Neuronal stem cell (in vitro differentiated cells): ENCODE data around the gene PTPRT.

Experiments used
- DNase-seq: peaks from one replicate; pipeline ENCODE4 v3.0.0-alpha.2; 2013; ENCODE audit warnings: low spot score
- H2AFZ ChIP-seq: one replicate; pipeline ENCODE4 v1.6.1; 2013; ENCODE audit warnings: mild to moderate bottlenecking, low read length, inconsistent platforms
- H2AK5ac ChIP-seq: 2 replicates; pipeline ENCODE4 v1.6.1; 2013; ENCODE audit warnings: low read depth, mild to moderate bottlenecking, inconsistent platforms, low read length, moderate library complexity, mixed read lengths
- H2BK120ac ChIP-seq: 2 replicates; pipeline ENCODE4 v1.6.1; 2013; ENCODE audit warnings: low read depth, mild to moderate bottlenecking, inconsistent platforms, low read length, moderate library complexity, mixed read lengths
- H2BK12ac ChIP-seq: one replicate; pipeline ENCODE4 v1.6.1; 2013; ENCODE audit warnings: low read length, inconsistent platforms
- H2BK15ac ChIP-seq: 2 replicates; pipeline ENCODE4 v1.6.1; 2013; ENCODE audit warnings: mild to moderate bottlenecking, low read length, inconsistent platforms, mixed read lengths
- H2BK5ac ChIP-seq: one replicate; pipeline ENCODE4 v1.6.1; 2013; ENCODE audit warnings: inconsistent platforms, mild to moderate bottlenecking, low read length, moderate library complexity
- H3K14ac ChIP-seq: one replicate; pipeline ENCODE4 v1.6.1; 2013; ENCODE audit warnings: low read length, inconsistent platforms
- H3K18ac ChIP-seq: 2 replicates; pipeline ENCODE4 v1.6.1; 2013; ENCODE audit warnings: low read length, inconsistent platforms
- H3K23ac ChIP-seq: 2 replicates; pipeline ENCODE4 v1.6.1; 2013; ENCODE audit warnings: low read depth, mild to moderate bottlenecking, mixed read lengths, low read length, inconsistent platforms; ENCODE audit not compliant: poor library complexity
- H3K27ac ChIP-seq: replicated peaks from 3 replicates; pipeline ENCODE4 v1.5.1; 2013; ENCODE audit warnings: low read length, inconsistent platforms
- H3K27me3 ChIP-seq, 3 experiments: 2 replicates each; pipeline ENCODE4 v1.6.1; 2013; ENCODE audit warnings: low read length in 3 of 3, mild to moderate bottlenecking in 2 of 3, inconsistent platforms in 1 of 3, low read depth in 1 of 3, mixed read lengths in 1 of 3, moderate library complexity in 1 of 3; ENCODE audit not compliant: control insufficient read depth in 3 of 3, insufficient read depth in 3 of 3
- H3K36me3 ChIP-seq, 2 donors: replicated peaks in 1 of 2; 2 replicates each; pipeline ENCODE4 v1.6.1; 2013; ENCODE audit warnings: low read length in 2 of 2; ENCODE audit not compliant: control insufficient read depth in 2 of 2, insufficient read depth in 2 of 2
- H3K4ac ChIP-seq: 2 replicates; pipeline ENCODE4 v1.6.1; 2013; ENCODE audit warnings: inconsistent platforms, mild to moderate bottlenecking, low read length, moderate library complexity
- H3K4me1 ChIP-seq, 2 donors: 1 replicate in 1 of 2; 2 replicates in 1 of 2; pipeline ENCODE4 v1.6.1; 2013; ENCODE audit warnings: low read length in 2 of 2, low read depth in 1 of 2; ENCODE audit not compliant: control insufficient read depth in 2 of 2, insufficient read depth in 1 of 2
- H3K4me2 ChIP-seq: one replicate; pipeline ENCODE4 v1.6.1; 2013; ENCODE audit warnings: mild to moderate bottlenecking, low read length, inconsistent platforms; ENCODE audit not compliant: insufficient read depth, poor library complexity, severe bottlenecking
- H3K4me3 ChIP-seq, 2 donors: 2 replicates each; pipeline ENCODE4 v1.5.1; 2013; ENCODE audit warnings: low read length in 2 of 2, mild to moderate bottlenecking in 2 of 2, inconsistent platforms in 1 of 2, moderate library complexity in 1 of 2
- H3K79me1 ChIP-seq: one replicate; pipeline ENCODE4 v1.6.1; 2013; ENCODE audit warnings: low read depth, mild to moderate bottlenecking, inconsistent platforms, low read length, moderate library complexity
- H3K9ac ChIP-seq: one replicate; pipeline ENCODE4 v1.6.1; 2013; ENCODE audit warnings: mild to moderate bottlenecking, low read depth, low read length, inconsistent platforms; ENCODE audit not compliant: poor library complexity
- H3K9me3 ChIP-seq, 2 donors: replicated peaks in 1 of 2; 2 replicates each; pipeline versions ENCODE3 to v1.6.1; 2013; ENCODE audit warnings: low read length in 2 of 2, mild to moderate bottlenecking in 2 of 2, inconsistent platforms in 1 of 2, low read depth in 1 of 2, mixed read lengths in 1 of 2, moderate library complexity in 1 of 2; ENCODE audit not compliant: control insufficient read depth in 2 of 2, insufficient read depth in 1 of 2
- H4K8ac ChIP-seq: one replicate; pipeline ENCODE4 v1.6.1; 2013; ENCODE audit warnings: low read depth, mild to moderate bottlenecking, inconsistent platforms, low read length, moderate library complexity
- H4K91ac ChIP-seq: one replicate; pipeline ENCODE4 v1.6.1; 2013; ENCODE audit warnings: low read length, low read depth, mild to moderate bottlenecking, inconsistent platforms; ENCODE audit not compliant: poor library complexity
- WGBS, 2 donors: extraction: QIAGEN DNeasy Blood & Tissue Kit; methylation state at CpG; one replicate each; pipeline ENCODE4 v1.1.7; 2013; ENCODE audit warnings: missing lambda C conversion rate in 2 of 2, mixed read lengths in 1 of 2; ENCODE audit not compliant: insufficient read length in 2 of 2, insufficient replicate concordance in 1 of 2; ENCODE audit errors: extremely low coverage in 2 of 2; 5-methylcytosine and 5-hydroxymethylcytosine counted together

The PTPRT gene

DNA sequence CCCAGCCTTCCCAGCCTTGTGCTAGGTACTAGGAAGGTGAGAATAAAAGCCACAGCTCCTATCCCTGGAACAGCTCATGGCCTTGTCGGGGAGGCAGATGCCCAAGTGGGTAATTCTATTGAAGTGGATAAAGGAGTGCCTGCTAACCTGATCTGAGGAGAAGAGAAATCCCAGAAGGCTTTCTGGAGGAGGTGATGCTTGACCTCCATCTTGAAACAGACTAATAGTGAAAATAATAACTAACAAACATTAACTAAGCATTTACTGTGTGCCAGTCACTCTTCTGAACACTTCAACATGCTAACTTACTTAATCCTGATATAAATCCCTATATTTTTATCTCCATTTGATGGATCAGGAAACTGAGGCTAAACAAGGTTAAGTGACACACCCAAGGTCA is 1078.4 kb downstream of the PTPRT start:
- no peak overlapping the region for H2BK12ac ChIP-seq
- no peaks in the 10 kb centered on the region for H3K79me1 ChIP-seq
- H2BK120ac ChIP-seq: no peak overlapping the region
- no peak overlapping the region for H4K8ac ChIP-seq
- H3K27ac ChIP-seq: no peak overlapping the region
- H3K36me3 ChIP-seq: no peaks in the 10 kb centered on the region
- H2BK5ac ChIP-seq: no peak overlapping the region
- H3K27me3 ChIP-seq: no peaks in the 10 kb centered on the region
- H3K4me3 ChIP-seq: no peak overlapping the region
- DNase-seq: no peak
- H3K9ac ChIP-seq: no peak overlapping the region
- H2AK5ac ChIP-seq: no peak overlapping the region
- H4K91ac ChIP-seq: no peak overlapping the region
- H3K14ac ChIP-seq: no peak overlapping the region
- peaks cover 0 to 9% of the 10 kb centered on the region in 2 donors for H3K4me1 ChIP-seq
- H3K18ac ChIP-seq: no peak overlapping the region
- no peak overlapping the region for H2BK15ac ChIP-seq
- no peaks in the 10 kb centered on the region for H3K9me3 ChIP-seq
- no peak overlapping the region for H2AFZ ChIP-seq
- no peak overlapping the region for H3K4ac ChIP-seq
- no peak overlapping the region for H3K23ac ChIP-seq
- no CpG with 5 or more reads among the region's 1 CpG for WGBS, 2 donors
- no peak overlapping the region for H3K4me2 ChIP-seq

GRCh38 chr20:42110301-42110700 is 1079.4 kb downstream of the PTPRT start:
- no peak for DNase-seq

DNA sequence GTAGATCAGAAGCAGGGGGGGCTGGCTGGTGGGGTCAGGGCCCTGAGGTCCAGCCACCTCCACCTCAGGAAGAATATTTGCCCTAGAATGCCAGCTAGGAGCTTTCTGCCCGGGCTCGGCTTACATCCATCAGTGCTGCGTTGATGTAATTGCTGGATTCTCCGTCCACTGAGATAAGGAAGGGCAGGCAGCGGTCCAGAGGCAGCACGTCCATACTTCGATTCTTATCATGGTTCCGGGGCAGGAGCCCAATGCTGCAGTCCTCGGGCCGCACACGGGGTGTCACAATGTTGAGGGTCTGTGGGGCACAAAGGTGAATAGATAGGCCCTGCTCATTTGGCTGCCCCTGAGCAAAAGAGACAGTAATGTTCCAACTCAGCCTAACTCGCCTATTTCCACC is 1087.7 kb downstream of the PTPRT start:
- Histone ChIP-seq H2AK5ac (no peak overlapping the region), H4K8ac (no peak overlapping the region), H2AFZ (no peak overlapping the region), H3K14ac (no peak overlapping the region), H3K23ac (no peak overlapping the region), H3K79me1 (no peaks in the 10 kb centered on the region), H3K4me3 (no peak overlapping the region), H3K4me1 (no peaks in the 10 kb centered on the region), H3K4me2 (no peak overlapping the region), H2BK120ac (no peak overlapping the region), H3K4ac (no peak overlapping the region), H2BK12ac (no peak overlapping the region), H3K9me3 (no peaks in the 10 kb centered on the region), H3K18ac (no peak overlapping the region), H4K91ac (no peak overlapping the region), H2BK15ac (no peak overlapping the region), H3K9ac (no peak overlapping the region), H3K27ac (no peak overlapping the region), H3K27me3 (no peaks in the 10 kb centered on the region), H3K36me3 (no peaks in the 10 kb centered on the region), H2BK5ac (no peak overlapping the region)
- no CpG with 5 or more reads among the region's 12 CpGs for WGBS, 2 donors
- DNase-seq: no peak

More at GRCh38 chr20:42110301-42110700, 1079.4 kb downstream of the PTPRT start:
- no peak overlapping the region for H3K14ac ChIP-seq
- no peaks in the 10 kb centered on the region for H3K36me3 ChIP-seq
- H3K18ac ChIP-seq: no peak overlapping the region
- peak overlapping the region; percentile 22 for H2BK120ac ChIP-seq
- no peak overlapping the region for H2BK5ac ChIP-seq
- no peak overlapping the region for H2BK15ac ChIP-seq
- no peak overlapping the region for H2BK12ac ChIP-seq
- H3K4me3 ChIP-seq: no peak overlapping the region
- peaks cover 0 to 9% of the 10 kb centered on the region in 2 donors for H3K4me1 ChIP-seq
- H3K79me1 ChIP-seq: no peaks in the 10 kb centered on the region
- H3K4ac ChIP-seq: no peak overlapping the region
- no peak overlapping the region for H3K4me2 ChIP-seq
- no peak overlapping the region for H4K91ac ChIP-seq
- no peak overlapping the region for H3K27ac ChIP-seq
- no peaks in the 10 kb centered on the region for H3K9me3 ChIP-seq
- WGBS, 2 donors: no CpG with 5 or more reads among the region's 15 CpGs
- H3K9ac ChIP-seq: no peak overlapping the region
- H3K27me3 ChIP-seq: no peaks in the 10 kb centered on the region
- H4K8ac ChIP-seq: no peak overlapping the region
- H2AK5ac ChIP-seq: no peak overlapping the region
- no peak overlapping the region for H2AFZ ChIP-seq
- H3K23ac ChIP-seq: no peak overlapping the region

- H3K9ac ChIP-seq: no peak overlapping the region
- H2BK120ac ChIP-seq: no peak overlapping the region
Measured at GRCh38 chr20:42100137-42100704, 1089.5 kb downstream of the PTPRT start.

More at GRCh38 chr20:42100137-42100704, 1089.5 kb downstream of the PTPRT start:
- Histone ChIP-seq H3K4me3 (no peak overlapping the region), H4K8ac (no peak overlapping the region), H3K23ac (no peak overlapping the region), H3K27me3 (no peaks in the 10 kb centered on the region), H2AFZ (no peak overlapping the region), H3K4me1 (no peaks in the 10 kb centered on the region), H4K91ac (no peak overlapping the region), H3K27ac (no peak overlapping the region), H3K14ac (no peak overlapping the region), H3K9me3 (no peaks in the 10 kb centered on the region), H3K4ac (no peak overlapping the region), H2BK15ac (no peak overlapping the region), H3K18ac (no peak overlapping the region), H3K79me1 (no peaks in the 10 kb centered on the region), H3K4me2 (no peak overlapping the region), H2BK5ac (no peak overlapping the region), H2AK5ac (no peak overlapping the region), H2BK12ac (no peak overlapping the region), H3K36me3 (no peaks in the 10 kb centered on the region)
- WGBS, 2 donors: no CpG with 5 or more reads among the region's 9 CpGs
- no peak for DNase-seq
